HCEC 1CT (cell line): ENCODE measurements around the gene WFDC13.
"Not testable (repeated sequence)": the region's sequence is repeated elsewhere in the genome, so short reads cannot be mapped to it uniquely, and the experiment has no call there.

Experiments
- DNase-seq: peaks from one replicate; pipeline ENCODE4 v3.0.0-alpha.2; 2017

Gene WFDC13, protein sequence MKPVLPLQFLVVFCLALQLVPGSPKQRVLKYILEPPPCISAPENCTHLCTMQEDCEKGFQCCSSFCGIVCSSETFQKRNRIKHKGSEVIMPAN

DNA sequence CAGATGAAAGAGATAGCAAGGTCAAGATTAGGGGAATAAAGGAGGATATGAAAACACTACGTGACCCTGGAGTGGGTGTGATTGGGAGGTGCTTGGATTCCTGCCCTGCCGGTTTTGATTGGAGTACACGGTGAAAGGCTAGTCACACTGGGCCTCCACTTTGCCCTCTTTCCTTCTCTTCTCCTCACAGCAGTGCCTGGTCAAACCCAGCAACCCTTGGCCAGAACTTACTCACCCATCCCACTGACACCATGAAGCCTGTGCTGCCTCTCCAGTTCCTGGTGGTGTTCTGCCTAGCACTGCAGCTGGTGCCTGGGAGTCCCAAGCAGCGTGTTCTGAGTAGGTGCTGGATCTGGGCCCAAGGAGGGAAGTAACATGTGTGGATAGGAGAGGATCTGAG, at the start of gene WFDC13:
Gene WFDC13 (plus strand): TSS at position 166 of the 400 bp plus-strand sequence. CDS start 86 bp downstream, at position 252.
- DNase-seq: no peak

DNA sequence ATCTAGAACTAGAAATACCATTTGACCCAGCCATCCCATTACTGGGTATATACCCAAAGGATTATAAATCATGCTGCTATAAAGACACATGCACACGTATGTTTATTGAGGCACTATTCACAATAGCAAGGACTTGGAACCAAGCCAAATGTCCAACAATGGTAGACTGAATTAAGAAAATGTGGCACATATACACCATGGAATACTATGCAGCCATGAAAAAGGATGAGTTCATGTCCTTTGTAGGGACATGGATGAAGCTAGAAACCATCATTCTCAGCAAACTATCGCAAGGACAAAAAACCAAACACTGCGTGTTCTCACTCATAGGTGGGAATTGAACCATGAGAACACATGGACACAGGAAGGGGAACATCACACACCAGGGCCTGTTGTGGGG, 44.8 kb upstream of the WFDC13 start:
- DNase-seq: not testable (repeated sequence)

DNA sequence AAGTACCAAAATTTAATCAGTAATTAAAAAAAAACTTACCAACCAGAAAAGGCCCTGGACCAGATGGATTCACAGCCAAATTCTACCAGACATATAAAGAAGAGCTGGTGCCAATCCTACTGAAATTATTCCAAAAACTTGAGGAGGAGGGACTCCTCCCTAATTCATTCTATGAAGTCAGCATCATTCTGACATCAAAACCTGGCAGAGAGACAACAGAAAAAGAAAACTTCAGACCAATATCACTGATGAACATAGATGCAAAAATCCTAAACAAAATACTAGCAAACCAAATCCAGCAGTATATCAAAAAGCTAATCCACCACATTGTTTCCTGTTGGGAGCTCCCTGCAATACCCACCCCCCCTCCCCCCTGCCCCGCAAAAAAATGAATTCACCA, 31.7 kb upstream of the WFDC13 start, which contains the start of gene WFDC11:
Gene WFDC11 (minus strand): TSS at position 101 of the 400 bp plus-strand sequence. CDS start 19,639 bp downstream, outside the sequence.
- DNase-seq: no peak

DNA sequence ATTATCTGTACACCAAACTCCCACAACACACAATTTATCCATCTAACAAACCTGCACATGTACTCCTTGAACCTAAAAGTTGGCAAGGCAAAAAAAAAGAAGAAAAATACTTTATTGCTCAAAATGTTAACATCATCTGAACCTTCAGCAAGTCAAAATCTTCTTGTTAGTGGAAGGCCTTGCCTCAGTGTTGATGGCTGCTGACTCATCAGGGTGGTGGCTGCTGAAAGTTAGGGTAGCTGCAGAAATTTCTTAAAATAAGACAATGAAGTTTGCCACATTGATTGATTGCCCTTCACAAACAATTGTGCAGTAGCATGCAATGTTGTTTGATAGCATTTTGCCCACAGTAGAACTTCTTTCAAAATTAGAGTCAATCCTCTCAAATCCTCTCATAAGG, 29.1 kb upstream of the WFDC13 start:
- DNase-seq: no peak

DNA sequence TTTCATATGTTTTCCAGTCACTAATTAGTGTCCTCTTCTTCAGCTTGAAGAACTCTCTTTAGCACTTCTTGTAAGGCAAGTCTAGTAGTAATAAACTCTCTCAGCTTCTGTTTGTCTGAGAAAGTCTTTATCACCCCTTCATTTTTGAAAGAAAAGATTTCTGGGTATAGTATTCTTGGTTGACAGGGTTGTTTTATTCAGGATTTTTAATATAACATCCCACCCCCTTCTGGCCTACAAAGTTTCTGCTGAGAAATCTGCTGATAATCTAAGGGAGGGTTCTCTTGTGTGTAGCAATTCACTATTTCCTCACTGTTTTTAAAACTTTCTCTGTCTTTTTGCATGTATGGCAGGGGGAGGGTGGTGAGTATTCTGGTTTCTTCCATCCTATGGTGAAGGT, 22.2 kb upstream of the WFDC13 start:
- DNase-seq: no peak

DNA sequence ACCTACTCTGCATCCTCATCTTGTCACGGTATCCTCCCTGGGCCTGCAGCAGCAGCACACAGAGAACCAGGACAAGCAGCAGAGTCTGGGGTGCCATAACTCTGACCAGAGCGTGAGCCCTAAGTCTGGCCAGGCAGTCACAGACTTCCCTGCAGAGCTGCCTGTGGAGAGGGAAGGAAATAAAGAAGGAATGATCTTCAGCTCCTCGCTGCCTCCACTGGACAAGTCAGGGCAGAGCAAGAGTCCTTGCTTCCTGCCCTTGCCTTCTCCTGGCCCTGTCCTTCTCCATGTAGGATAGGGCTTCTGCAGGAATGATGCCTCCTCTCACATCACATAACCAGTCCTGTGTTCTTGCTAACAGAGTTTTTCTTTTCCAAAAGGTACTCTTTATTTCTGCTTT, 15.9 kb upstream of the WFDC13 start:
- DNase-seq: peak; percentile 3

DNA sequence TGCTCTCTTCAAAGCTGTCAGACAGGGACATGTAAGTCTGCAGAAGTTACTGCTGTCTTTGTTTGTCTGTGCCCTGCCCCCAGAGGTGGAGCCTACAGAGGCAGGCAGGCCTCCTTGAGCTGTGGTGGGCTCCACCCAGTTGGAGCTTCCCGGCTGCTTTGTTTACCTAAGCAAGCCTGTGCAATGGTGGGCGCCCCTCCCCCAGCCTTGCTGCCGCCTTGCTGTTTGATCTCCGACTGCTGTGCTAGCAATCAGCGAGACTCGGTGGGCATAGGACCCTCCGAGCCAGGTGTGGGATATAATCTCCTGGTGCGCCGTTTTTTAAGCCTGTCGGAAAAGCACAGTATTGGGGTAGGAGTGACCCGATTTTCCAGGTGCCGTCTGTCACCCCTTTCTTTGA, 8.5 kb upstream of the WFDC13 start:
- not testable (repeated sequence) for DNase-seq

DNA sequence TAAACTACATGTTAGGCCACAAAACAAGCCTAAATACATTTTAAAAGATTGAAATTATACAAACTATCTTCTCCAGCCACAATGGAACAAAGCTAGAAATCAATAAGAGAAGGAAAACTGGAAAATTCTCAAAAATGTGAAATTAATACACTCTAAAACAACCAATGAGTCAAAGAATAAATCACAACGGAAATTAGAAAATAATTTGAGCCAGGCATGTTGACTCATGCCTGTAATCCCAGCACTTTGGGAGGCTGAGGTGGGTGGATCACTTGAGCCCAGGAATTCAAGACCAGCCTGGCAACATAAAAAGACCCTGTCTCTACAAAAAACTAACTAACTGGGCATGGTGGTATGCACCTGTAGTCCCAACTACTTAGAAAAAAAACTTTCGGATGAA, 6.3 kb upstream of the WFDC13 start:
- no peak for DNase-seq

DNA sequence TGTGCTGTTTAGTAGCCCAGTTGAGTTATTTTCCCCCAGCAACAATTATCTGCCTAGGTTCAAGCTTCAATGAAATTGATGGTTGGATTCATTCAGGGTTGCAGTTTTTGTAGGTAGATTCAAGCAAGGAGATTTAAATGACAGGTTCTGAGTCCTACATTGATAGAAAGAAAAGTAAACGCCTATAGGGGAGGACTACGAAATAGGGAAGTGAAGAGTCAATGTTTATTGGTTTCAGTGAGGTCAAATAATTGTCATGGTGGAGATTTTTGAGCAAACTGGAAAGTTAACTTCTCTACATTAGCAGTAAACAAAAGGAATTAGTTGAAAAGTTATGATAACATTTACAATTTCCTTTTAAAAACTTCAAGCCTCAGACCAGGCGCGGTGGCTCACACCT, 734 bp upstream of the WFDC13 start:
- DNase-seq: no peak

DNA sequence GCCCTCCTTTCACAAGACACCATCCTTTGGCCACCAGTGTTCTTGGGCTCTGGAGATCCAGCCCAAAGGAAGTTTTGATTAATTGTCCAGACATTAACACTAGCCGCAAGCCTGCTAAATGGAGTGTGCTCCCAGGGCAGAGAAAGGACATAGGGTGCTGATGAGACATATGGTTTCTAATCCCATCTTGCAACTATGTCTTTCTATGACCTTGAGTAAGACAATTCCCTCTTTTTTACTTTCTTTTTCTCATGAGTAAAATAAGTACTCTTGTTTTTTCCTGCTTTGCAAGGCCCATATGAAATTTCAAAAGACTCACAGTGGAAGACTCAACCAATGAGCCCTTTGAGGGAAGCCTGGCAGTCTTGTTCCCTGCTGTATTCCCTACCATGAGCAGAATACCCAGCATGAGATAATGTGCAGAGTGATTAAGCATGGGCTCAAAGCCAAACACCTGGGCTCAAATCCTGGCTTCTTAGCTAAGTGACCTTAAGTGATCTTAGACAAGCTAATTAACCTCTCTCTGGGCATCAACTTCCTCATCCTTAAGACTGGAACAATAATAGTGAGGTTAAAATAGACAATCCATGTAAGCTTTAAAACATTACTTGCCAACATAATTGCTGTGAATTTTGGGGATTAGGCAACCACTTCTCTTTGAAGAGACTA, 3.3 kb downstream of the WFDC13 start, which contains the start of gene WFDC10B:
Gene WFDC10B (minus strand): TSS at position 51 of the 669 bp plus-strand sequence. CDS start 19,027 bp downstream, outside the sequence.
- no peak for DNase-seq

DNA sequence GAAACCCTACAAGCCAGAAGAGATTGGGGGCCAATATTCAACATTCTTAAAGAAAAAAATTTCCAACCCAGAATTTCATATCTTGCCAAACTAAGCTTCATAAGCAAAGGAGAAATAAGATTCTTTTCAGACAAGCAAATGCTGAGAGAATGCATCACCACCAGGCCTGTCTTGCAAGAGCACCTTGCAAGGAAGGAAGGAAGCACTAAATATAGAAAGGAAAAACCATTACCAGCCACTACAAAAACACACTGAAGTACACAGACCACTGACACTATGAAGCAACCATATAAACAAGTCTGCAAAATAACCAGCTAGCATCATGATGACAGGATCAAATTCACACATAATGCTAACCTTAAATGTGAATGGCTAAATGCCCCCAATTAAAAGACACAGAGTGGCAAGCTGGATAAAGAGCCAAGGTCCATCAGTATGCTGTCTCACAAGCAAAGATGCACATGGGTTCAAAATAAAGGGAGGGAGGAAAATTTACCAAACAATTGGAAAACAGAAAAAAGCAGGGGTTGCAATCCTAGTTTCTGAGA, 14.4 kb downstream of the WFDC13 start:
- not testable (repeated sequence) for DNase-seq

DNA sequence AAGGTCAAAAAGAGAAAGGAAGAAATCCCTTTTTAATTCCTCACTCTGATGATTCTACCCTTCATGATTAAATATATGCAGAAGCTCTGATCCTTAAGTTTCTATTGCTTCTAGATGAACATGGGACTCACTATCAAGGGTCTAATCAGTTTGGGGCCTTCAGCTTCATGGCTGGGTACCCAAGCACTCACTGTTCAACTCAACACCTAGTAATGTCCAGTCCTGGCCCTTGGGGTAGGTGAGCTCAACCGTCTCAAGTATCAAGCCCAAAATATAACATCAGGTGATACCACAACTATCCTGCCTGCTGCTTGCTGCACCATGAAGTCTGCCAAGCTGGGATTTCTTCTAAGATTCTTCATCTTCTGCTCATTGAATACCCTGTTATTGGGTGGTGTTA, 20.2 kb downstream of the WFDC13 start, which contains the start of gene SPINT4:
Gene SPINT4 (plus strand): TSS at position 301 of the 400 bp plus-strand sequence. CDS start 21 bp downstream, at position 322.
- DNase-seq: no peak

DNA sequence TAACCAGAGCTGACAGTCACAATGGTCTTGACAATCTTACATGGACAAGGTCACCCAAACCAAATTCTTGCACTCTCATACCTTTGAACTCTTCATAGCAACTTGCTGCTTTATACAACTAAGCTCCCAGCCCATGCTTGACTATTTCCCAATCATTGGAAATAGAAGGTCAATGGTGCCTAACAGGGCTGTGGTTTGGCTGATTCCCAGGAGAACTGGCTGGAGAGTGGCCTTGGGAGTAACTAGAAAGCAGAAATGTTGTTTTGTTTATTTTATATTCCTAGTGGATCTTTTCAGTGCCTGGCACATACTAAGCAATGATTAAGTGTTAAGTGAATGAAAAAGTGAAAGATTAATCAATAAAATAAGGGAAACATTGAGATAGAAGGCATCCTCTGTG, 23.3 kb downstream of the WFDC13 start:
- no peak for DNase-seq

DNA sequence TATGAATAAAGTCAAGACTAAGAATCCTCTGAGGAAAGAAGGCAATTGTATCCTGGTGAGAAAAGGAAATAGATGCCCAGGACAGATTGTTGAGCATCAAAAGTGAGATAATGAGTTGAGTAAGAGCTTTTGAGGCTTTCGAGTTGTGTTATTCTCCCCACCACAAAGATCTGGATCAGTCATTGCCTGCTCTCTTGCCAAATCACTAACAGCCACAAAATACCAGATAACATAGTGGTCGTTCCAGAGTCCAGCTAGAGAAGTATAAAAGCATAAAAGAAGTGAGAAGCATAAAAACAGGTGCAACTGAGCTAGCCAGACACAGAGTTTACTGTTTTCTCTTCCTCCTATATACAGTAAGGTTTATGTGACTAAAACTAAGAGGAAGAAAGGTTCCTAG, 25.2 kb downstream of the WFDC13 start:
- no peak for DNase-seq

DNA sequence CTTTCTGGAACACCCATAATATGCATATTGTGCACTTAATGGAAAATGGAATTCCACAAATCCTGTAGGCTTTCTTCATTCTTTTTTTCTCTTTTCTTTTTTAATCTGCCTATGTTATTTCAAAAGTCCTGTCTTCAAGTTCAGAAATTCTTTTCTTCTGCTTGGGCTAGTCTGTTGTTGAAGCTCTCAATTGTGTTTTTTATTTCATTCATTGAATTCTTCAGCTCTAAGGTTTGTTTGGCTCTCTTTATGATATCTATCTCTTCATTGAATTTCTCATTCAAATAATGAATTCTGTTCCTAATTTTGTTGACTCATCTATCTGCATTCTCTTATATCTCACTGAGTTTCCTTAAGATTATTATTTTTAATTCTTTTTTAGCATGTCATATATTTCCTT, 30.4 kb downstream of the WFDC13 start:
- no peak for DNase-seq

DNA sequence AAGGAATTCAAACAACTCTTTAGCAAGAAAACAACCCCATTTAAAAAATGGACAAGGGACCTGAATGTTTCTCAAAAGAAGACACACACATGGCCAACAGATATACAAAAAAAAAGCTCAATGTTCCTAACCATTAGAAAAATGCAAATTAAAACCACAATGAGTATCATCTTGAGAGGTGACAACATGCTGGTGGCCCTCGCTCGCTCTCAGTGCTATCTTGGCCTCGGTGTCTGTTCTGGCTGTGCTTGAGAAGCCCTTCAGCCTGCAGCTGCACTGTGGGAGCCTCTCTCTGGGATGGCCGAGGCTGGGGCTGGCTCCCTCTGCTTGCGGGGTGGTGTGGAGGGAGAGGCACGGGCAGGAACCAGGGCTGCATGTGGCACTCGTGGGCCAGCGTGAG, 33.7 kb downstream of the WFDC13 start:
- DNase-seq: no peak

DNA sequence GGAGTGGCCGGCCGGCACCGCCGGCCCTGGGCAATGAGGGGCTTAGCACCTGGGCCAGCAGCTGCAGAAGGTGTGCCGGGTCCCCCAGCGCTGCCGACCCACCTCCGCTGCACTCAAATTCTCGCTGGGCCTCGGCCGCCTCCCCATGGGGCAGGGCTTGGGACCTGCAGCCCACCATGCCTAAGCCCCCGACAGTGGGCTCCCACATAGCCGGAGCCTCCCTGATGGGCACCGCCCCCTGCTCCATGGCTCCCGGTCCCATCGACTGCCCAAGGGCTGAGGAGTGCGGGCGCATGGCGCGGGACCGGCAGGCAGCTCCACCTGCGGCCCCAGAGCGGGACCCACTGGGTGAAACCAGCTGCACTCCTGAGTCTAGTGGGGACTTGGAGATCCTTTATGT, 34.1 kb downstream of the WFDC13 start:
- no peak for DNase-seq

DNA sequence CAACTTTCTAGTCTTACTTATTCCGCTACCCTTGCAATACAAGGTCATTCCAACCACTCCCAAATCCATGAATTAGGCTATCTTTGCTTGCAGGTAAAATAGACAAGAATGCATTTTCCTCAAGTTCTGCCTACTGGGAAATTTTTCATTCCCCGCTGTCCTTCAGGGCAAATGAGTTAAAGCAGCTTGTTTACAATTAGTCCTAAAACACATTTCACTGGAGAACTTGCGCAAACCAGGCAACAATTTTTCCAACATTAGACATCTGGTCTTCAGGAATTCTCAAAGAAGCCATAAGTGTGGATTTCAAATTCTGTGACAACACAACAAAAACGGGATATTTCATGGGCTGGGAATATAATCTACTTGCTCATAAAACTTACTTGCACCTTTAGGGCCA, 40.8 kb downstream of the WFDC13 start:
- no peak for DNase-seq

DNA sequence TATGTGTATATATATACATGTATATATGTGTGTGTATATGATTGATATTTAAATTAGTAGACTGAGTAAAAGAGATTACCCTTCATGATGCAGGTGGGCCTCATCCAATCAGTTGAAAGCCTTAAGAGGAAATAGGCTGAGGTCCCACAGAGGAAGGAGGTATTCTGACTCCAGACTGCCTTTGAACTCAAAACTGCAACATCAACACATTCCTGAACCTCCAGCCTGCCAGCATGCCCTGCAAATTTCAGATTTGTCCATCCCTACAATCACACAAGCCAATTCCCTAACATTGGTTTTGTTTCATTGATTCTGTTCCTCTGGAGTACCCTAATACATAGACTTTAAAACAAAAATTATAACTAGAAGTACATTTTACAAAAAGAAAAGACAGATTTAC, 43.2 kb downstream of the WFDC13 start:
- no peak for DNase-seq

DNA sequence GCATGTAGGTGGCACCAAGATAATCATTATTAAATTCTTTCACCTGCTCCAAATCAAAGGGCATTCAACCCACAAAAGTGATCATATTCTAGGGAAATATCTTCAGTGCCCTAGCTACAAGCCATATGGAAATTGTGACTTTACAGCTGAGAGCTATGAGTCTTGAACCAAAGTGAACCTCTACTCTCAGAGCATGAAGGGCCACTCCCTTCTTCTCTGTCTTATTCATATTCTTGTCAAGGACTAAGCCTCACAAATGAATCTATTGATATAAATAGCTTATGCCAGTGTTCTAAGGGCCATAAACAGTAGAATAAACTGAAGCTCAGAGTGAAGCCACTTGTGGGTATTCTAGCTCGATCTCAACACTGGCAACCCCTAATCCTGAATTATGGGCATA, 49.9 kb downstream of the WFDC13 start:
- DNase-seq: no peak

DNA sequence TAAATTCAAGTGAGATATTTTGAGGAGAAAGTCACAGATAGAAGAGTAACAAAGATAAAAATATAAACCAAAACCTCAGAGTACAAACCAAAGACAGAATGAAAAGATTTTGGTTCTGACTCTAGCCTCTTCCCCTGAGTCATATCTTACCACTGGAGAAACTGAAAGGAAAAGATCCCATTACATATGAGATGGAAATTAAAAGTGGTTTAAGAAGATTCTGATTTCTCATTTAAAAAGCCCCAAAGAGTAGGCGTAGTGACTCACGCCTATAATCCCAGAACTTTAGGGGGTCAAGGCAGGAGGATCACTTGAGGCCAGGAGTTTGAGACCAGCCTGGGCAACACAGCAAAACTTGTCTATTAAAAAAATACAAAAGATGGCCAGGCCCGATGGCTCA, 50.9 kb downstream of the WFDC13 start:
- no peak for DNase-seq

DNA sequence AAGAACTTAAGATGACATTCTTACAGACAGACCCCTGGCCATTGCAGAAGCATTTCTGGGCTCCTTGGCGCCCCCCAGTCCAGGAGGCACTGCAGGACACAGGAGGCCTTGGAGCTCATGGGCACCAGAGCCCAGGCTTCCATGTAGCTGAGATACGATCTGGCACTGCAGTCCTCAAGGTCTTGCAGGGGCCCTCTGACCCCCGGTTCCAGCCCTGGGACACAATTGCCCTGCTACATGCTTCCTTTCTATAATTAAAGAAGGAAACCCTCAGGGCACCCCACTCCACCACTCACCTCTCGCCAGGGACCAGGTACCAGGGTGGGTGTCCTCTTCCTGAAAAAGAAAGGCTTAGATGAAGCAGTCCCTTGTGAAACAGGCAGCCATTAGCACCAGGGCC, 56.3 kb downstream of the WFDC13 start:
- DNase-seq: no peak
